Left lung (tissue), 10 donors: ENCODE results near the gene ABCB7. TPM values are rescaled to one million over a fixed set of nuclear protein-coding genes. Genes with fewer than 3 reads are reported as not detected.
"Not testable (repeated sequence)": the region's sequence is repeated elsewhere in the genome, so short reads cannot be mapped to it uniquely, and the experiment has no call there.

Experiments used
- ATAC-seq: fragments of 200-7000 bp; cut with Tn5 transposase; one replicate; pipeline ENCODE4 v1.9.1; 2020; ENCODE audit warnings: moderate library complexity
- DNase-seq, 4 donors: peaks; one replicate each; pipeline ENCODE4 v3.0.0-alpha.2; 2013 to 2020
- H3K27ac ChIP-seq, 2 donors: fragments of 200-600 bp; sonication (generic) in 1 of 2; one replicate each; pipeline versions ENCODE4 v1.5.0 to v1.8.0; 2020 to 2021
- H3K27me3 ChIP-seq, 2 donors: fragments of 200-600 bp; sonication (generic) in 1 of 2; one replicate each; pipeline versions ENCODE4 v1.5.0 to v1.8.0; 2020 to 2021
- H3K36me3 ChIP-seq, 2 donors: fragments of 200-600 bp; sonication (generic) in 1 of 2; one replicate each; pipeline versions ENCODE4 v1.5.0 to v1.8.0; 2020 to 2021
- H3K4me1 ChIP-seq, 2 donors: fragments of 200-600 bp; one replicate each; pipeline ENCODE4 v1.8.0; 2021
- H3K4me3 ChIP-seq, 2 donors: fragments of 200-600 bp; sonication (generic) in 1 of 2; one replicate each; pipeline versions ENCODE4 v1.5.0 to v1.8.0; 2020 to 2021; ENCODE audit warnings: mild to moderate bottlenecking in 1 of 2
- H3K9me3 ChIP-seq, 2 donors: fragments of 200-600 bp; sonication (generic) in 1 of 2; one replicate each; pipeline versions ENCODE4 v1.5.0 to v1.8.0; 2020 to 2021
- CTCF ChIP-seq, 2 donors: fragments of 200-600 bp; sonication (generic) in 1 of 2; IDR thresholded peaks; one replicate each; pipeline versions ENCODE4 v1.5.0 to v1.8.0; 2021; ENCODE audit warnings: antibody characterized with exemption in 2 of 2
- intact Hi-C, 2 donors: fragments of 100-400 bp; cut with DNase I; formaldehyde crosslinking; loops; one replicate each; pipeline versions ENCODE4 v1.11.2 to v1.14.2; 2022
- polyA plus RNA-seq, 6 donors: library from polyadenylated mRNA; unstranded; fragments of 120-200 nt; gene quantifications; one replicate each; pipeline ENCODE4 v1.2.1, GENCODE V29; 2013; ENCODE audit not compliant: insufficient read length in 6 of 6
- total RNA-seq, 2 donors: library from RNA; stranded (reverse); fragmentation: NEBNext Ultra II Directional; extraction: Animal tissue kit (Norgen Biotek cat#: 25700); gene quantifications; one replicate each; pipeline ENCODE4 v1.2.1, GENCODE V29; 2021
- donor health status: DM: no; HTN: yes; CAD: no.
- donor health status: DM: no; HTN: no; CAD: no.

ABCB7 gene
- total and polyA plus RNA-seq, 8 donors: 22.5 to 38.2 (median 32.0) TPM

- DNase-seq (no peak), ATAC-seq (no peak)
- intact Hi-C loops: no loop called here
Measured at GRCh38 chrX:75071334-75071733, 84.7 kb downstream of the ABCB7 start.

DNA sequence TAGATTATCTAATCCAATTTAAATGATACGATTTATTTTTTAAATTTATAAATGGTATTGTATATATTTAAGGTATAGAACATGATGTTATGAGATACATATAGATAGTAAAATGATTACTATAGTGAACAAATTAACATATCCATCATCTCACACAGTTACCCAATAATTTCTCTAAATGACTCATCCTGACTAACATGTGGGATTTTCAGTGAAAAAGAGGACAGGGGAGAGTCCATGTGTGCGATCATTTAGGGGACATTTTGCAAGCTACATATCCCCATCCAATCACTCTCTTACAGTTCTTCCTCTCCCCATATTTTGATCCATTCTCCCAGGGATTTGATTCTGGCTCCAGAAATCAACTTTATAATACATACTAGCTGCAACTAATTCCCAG is 88.2 kb downstream of the ABCB7 start:
- TF ChIP-seq CTCF (IDR thresholded peaks at IDR 0.05): no peak
- intact Hi-C loops: no loop called here

More at GRCh38 chrX:75071334-75071733, 84.7 kb downstream of the ABCB7 start:
- H3K36me3 ChIP-seq: peaks cover 0 to 5% of the 10 kb centered on the region in 2 donors
- H3K27ac ChIP-seq: no peak overlapping the region
- no peak overlapping the region for H3K4me3 ChIP-seq
- H3K27me3 ChIP-seq: no peaks in the 10 kb centered on the region
- H3K4me1 ChIP-seq: no peaks in the 10 kb centered on the region
- TF ChIP-seq CTCF (IDR thresholded peaks at IDR 0.05): no peak
- H3K9me3 ChIP-seq: no peaks in the 10 kb centered on the region

DNA sequence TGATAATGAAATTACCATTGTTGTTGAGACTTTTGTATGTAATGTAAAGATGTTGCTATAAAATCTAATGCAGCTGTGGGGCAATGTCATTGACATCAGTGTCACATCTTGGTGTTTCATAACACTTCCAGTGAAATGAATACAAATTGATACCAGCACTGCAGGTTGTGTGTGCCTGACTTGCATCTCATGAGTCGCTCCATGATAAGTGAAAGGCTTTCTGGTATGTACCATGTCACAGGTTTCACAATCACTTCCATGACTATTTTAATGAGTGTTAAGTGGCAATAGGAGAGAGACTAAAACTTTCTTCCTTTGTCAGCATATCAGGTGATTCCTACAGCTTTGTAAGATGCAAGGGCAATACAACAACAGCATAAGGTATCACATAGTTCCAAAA is 94.4 kb downstream of the ABCB7 start:
- H3K4me1 ChIP-seq: no peaks in the 10 kb centered on the region
- DNase-seq: no peak
- H3K27me3 ChIP-seq: no peaks in the 10 kb centered on the region
- peaks cover 0 to 8% of the 10 kb centered on the region in 2 donors for H3K36me3 ChIP-seq
- TF ChIP-seq CTCF (IDR thresholded peaks at IDR 0.05): no peak
- H3K9me3 ChIP-seq: no peaks in the 10 kb centered on the region
- intact Hi-C loops: no loop called here
- ATAC-seq: no peak
- H3K4me3 ChIP-seq: no peak overlapping the region
- no peak overlapping the region for H3K27ac ChIP-seq

More for the DNA sequence above, 88.2 kb downstream of the ABCB7 start:
- Histone ChIP-seq H3K4me3 (no peak overlapping the region), H3K36me3 (no peaks in the 10 kb centered on the region), H3K4me1 (no peaks in the 10 kb centered on the region), H3K9me3 (no peaks in the 10 kb centered on the region), H3K27ac (no peak overlapping the region), H3K27me3 (no peaks in the 10 kb centered on the region)
- DNase-seq (no peak), ATAC-seq (no peak)

DNA sequence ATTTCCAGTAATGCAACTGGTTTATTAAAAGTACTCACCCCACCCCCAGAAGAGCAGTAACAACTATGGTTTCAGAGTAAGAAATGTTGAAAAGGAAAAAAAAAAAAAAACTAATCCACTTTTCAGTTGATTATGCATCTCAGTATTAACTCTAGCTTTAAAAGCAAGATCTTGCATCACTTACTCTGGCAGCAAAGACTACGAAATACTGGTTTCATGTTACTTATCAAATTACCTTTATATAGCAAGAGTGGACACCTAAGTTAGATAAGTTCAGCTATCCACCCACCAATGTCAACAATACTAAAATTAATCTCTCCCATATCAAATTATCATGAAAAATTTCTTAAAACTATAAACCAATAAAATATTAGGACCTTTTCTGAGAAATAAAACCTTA is 105.0 kb downstream of the ABCB7 start:
- intact Hi-C loops: no loop called here
- no peak overlapping the region for H3K4me3 ChIP-seq
- no peak for ATAC-seq

DNA sequence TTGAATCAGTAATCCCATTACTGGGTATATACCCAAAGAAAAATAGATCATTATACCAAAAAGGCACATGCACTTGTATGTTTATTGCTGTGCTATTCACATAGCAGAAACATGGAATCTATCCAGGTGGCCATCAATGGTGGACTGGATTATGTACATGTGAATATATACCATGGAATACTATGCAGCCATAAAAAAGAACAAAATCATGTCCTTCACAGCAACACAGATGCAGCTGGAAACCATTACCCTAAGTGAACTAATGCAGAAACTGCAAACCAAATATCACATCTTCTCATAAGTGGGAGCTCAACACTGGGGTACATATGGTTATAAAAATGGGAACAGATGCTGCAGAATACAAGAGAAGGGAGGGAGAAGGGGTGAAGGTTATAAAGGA is 110.7 kb downstream of the ABCB7 start:
- Histone ChIP-seq H3K4me1 (no peaks in the 10 kb centered on the region), H3K36me3 (peaks cover 0 to 4% of the 10 kb centered on the region in 2 donors), H3K27ac (no peak overlapping the region), H3K4me3 (no peak overlapping the region), H3K27me3 (no peaks in the 10 kb centered on the region), H3K9me3 (peaks cover 0 to 10% of the 10 kb centered on the region in 2 donors)
- no peak for TF ChIP-seq CTCF (IDR thresholded peaks at IDR 0.05)
- DNase-seq: no peak
- intact Hi-C loops: no loop called here
- ATAC-seq: no peak

More for the DNA sequence above, 105.0 kb downstream of the ABCB7 start:
- Histone ChIP-seq H3K4me1 (no peaks in the 10 kb centered on the region), H3K27me3 (no peaks in the 10 kb centered on the region), H3K9me3 (no peaks in the 10 kb centered on the region), H3K36me3 (peaks cover 0 to 4% of the 10 kb centered on the region in 2 donors), H3K27ac (no peak overlapping the region)
- no peak for TF ChIP-seq CTCF (IDR thresholded peaks at IDR 0.05)
- DNase-seq: no peak

GRCh38 chrX:75044142-75044541 is 111.9 kb downstream of the ABCB7 start:
- intact Hi-C loops, DNase-seq: not testable (repeated sequence)

More at GRCh38 chrX:75044142-75044541, 111.9 kb downstream of the ABCB7 start:
- not testable (repeated sequence) for H3K36me3 ChIP-seq, H3K4me1 ChIP-seq, H3K27me3 ChIP-seq, ATAC-seq, H3K4me3 ChIP-seq, H3K27ac ChIP-seq
- peaks cover 0 to 10% of the 10 kb centered on the region in 2 donors for H3K9me3 ChIP-seq
